TTC549 (cell line): ENCODE measurements around the gene ARHGAP15.

Experiments used
- FAIRE-seq: peaks from 2 replicates; lab custom pipeline; 2012; peaks lifted over from hg19 to GRCh38; lab: Jason Lieb, UNC

The ARHGAP15 gene

GRCh38 chr2:143226714-143227541 lies 97.7 kb downstream of the ARHGAP15 start:
- FAIRE-seq, result no peak

GRCh38 chr2:143229411-143229810 lies 100.2 kb downstream of the ARHGAP15 start:
- no peak for FAIRE-seq

- no peak for FAIRE-seq
Observed at GRCh38 chr2:143229952-143230351, 100.7 kb downstream of the ARHGAP15 start.

DNA sequence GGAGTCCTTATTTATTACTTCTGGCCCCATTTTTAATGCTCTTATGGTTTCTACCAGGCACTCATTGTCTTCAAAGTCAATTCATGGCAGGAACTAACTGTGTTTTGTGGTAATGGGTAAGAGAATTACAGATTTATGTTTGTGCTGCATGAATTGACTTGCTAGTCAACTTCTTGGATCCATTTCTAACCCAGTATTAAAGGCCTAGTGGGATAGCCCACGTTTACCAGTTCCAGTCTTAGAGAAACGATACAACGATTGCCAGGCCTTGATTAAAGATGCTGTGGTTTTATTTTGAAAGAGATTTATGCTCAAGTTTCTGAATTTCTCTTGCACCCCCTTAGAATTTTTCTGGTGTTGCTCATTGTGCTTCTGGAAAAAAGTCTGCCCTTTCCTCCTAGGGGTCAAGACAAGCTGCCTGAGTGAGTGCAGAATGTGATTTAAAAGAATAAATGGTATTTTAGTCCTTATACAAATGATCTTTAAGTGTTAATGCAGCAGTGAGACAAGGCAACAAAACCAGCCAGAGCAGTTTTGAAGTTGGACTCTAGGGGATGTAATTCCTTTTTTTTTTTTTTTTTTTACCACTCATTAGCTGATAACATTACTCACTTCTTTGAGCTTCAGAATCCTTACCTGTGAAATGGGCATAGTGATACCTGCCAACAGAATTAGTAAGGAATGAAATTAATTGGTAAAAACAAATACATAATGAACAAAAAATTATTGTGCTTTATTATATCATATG lies 101.5 kb downstream of the ARHGAP15 start:
- FAIRE-seq, result no peak

GRCh38 chr2:143231254-143231645 lies 102.0 kb downstream of the ARHGAP15 start:
- no peak for FAIRE-seq

DNA sequence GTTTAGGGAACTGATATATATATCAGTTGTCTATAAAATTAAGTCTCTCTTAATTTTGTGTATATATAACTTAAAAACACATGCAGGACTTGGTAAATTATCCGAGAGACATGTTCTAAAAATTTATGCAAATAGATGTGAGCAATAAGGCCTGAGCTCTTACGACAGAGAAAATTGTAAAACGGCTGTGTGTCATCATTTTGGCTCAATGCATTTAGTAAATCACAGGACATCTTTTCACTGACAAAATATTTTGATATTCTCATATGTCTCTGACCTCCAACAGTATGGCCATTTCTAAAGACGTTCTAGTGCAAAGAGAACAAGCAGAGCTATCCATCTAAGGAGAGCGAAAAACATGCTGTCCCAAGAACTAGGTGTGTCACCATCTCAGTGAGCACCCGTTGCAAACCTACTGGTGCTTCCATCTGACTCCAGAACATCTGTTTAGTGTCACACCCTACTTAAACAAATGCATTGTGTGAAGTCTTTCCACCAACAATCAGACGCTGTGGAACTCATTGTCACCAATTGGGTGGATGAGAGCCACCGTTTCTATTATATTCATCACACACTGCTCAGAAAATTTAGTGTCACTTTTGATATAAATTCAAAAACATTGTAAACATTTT lies 108.0 kb downstream of the ARHGAP15 start:
- FAIRE-seq, result no peak

- no peak for FAIRE-seq
Observed at GRCh38 chr2:143241403-143242088, 112.3 kb downstream of the ARHGAP15 start.

DNA sequence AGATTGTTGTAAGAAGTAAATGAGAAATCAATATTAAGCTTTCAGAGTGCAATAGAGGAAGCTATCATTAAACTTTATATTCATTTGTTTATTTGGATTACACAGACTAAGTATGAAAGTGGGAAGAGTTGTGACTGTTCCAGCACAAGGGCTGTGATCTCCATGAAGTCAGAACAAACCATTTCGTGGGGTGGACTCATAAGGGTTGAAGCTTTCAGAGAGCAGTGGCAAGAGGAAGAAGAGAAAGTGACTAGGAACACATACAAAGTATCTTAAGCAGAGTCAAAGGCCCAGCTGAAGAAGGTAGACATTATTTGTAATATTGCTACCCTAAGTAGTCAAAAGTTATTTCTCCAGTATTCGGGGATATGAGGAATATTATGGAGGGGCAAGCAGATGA lies 117.0 kb downstream of the ARHGAP15 start:
- no peak for FAIRE-seq

DNA sequence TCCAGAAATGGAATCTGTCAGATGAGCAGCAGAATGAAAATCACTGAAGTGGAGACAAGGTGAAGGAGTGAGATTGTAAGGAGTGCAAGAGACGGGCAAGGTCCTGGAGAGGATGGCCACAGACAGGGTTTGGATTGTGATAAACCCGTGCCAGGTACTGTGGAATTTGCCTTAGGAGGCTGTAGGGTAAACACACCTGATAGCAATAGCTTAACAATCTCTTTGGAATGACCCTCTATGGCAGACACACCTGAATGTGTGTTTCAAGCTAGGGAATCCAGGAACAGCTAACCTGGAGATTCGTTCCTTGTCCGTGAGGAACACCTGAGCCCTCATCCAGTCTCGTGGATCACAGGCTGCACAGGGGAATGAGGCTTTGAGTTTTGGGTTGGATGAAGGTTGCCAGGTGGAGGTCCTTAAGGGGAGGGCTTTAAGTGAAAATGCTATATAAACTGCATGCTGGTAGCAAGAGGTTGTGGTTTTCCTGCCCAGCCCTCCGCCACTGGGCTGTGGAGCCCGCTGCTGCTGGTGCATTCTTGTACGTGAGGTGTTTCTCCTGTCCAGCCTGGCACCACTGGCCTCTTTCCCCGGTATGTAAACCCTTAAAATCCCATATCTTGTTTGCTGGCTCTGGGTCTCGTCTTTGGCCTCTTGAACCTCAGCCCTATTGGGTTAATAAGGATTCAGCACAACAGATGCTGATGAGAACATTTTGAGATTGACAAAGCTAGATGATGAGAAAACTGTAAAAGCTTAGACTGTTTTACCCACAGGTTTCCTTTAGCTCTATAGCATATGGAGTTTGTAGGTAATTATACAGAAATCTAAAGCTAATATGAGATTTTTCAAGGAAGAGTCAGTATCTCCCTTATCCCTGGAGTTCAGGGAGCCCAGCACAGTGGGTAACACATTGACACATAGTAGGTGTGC lies 117.9 kb downstream of the ARHGAP15 start:
- no peak for FAIRE-seq

DNA sequence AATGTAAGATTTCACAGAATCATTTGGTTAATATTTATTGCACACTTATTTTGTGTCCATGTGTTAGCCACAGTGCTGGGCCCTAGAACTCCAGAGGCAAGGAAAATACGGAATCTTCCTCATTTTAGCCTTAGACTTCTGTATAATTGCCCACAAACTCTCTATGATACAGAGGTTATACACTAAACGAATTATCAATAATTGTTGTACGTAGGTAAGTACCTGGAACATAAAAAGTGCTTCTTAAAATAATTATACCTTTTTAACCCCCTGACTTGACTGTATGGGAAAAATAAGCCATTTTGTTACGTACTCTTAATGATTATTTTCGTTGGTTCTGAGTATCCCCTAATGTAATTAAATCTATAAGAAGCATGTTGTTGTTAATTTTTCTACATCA lies 119.4 kb downstream of the ARHGAP15 start:
- FAIRE-seq, result no peak

DNA sequence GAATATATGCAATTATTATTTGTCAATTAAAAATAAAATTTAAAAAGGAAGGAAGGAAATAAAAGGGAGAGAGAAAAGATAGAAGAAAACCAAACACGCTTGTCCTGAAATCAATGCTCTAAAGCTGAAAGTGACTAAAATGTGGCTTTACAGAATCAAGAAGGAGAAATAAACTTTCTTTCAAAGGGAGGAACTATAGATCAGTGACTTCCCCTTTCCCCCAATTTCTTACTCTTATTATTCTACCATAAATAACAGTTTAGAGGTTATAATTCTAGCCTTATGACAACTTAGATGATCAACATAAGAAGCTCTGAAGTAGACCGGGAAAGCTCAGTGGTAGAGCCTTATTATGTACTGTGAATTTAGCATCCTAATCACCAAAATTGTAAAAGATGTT lies 122.5 kb downstream of the ARHGAP15 start:
- peak; percentile 45 for FAIRE-seq

- FAIRE-seq, result no peak
Observed at GRCh38 chr2:143252138-143252907, 123.1 kb downstream of the ARHGAP15 start.

DNA sequence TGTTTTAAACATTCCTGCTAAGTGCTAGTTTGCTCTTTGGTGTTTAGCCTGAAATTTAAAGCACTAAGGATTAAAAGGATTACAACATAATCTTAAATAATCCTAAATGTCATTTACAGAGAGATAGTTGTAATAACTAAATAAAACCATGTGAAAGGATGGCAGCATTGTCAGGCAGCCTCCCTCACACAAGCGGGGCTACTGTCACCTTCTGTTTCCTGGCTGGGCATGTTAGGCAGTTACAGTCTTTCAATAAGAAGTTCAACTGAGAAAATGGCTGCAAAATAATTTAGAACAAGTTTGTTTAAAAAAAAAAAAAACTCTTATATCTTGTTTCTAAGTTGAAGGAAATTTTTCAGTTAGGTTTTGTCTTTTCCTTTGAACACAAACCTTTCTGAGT lies 124.9 kb downstream of the ARHGAP15 start:
- peak; percentile 74 for FAIRE-seq

- no peak for FAIRE-seq
Observed at GRCh38 chr2:143255086-143255485, 125.9 kb downstream of the ARHGAP15 start.

DNA sequence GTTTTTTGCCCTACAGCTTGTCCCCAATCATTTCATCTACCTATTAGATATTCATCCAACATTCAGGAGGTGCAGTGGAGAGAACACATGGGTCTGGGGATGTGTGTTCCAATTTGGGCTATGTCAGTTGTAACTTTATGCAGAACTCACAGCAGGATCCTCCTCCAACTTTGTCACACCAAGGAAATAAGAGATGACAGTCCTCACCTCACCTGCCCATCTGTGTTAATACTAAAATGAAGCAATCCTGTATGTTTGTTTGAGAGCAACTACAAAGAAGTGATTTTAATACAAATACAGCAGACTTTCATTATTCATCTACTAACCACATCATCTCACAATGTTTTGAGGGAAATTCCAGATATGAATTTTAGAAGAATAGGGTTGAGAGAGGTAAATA lies 126.7 kb downstream of the ARHGAP15 start:
- no peak for FAIRE-seq

GRCh38 chr2:143258126-143258892 lies 129.1 kb downstream of the ARHGAP15 start:
- FAIRE-seq, result no peak

DNA sequence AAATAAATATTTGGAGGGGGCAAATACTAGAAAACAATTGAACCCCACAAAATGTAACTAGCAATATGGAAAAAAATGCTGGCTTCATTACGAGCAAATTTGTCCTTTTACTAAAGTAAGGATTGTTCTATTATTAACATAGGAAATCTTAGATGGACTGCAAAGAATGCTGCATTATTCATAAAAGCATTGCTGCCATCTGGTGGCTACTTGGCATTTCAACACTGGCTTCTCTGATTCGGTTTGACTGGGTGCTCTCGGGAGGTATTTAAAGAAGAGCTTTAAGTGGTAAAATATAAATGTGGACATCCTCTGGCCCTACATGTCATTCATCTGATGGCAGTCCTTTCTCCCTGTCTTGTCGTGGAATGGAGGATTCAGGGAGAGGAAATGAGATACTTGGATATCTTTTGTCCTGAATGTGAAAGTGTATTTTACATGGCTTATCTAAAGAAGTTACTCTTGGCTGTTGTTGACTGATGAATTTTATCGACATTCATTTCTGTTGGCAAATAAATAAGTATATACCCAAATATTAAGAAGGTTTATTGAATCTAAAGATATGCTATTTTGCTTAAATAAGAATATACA lies 130.2 kb downstream of the ARHGAP15 start:
- peak; percentile 98 for FAIRE-seq

DNA sequence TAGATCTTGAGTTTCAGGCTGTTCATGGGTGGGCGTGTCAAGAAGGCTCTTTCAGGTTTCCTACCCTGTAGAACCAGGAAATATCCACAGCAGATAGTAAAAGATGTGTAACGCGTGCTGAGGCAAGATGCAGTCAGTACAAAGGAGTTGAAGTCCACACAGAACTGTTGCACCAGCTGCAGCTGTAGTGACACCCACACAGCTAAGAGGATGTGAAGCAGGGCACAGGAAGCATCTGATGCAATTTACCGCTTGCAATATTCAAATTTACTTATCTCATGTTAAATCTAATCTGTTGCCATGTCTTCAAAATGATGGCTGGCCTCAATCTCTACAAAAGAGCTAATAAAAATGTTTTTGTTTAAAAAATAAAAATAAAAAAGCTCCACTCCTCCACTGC lies 132.8 kb downstream of the ARHGAP15 start:
- FAIRE-seq, result no peak

DNA sequence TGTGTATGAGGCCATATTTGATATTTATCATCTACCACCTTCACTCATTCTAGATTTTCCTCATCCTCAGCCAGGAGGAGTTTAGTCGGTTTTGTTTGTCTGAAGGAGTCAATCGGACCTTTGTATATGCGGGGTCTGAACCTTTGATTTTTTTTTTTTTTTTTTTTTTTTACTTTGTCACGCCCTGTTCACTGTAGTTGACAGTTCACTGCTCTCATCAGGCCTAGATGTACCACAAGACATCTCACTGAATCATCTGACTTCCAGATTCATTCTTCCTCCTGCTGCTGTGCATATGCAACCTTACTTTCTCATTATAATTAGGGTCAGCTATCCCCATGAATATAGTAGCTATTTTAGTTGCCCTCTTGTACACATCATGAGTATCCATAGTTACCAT lies 133.2 kb downstream of the ARHGAP15 start:
- FAIRE-seq, result no peak
